ENCODE measurements around the gene USPL1.

The USPL1 gene

GRCh38 chr13:30698488-30699005, 80.8 kb downstream of the USPL1 start:
- no peak for DNase-seq

- DNase-seq = no peak
Observed at GRCh38 chr13:30700364-30700763, 82.6 kb downstream of the USPL1 start.

- DNase-seq = no peak
Observed at GRCh38 chr13:30702006-30702405, 84.3 kb downstream of the USPL1 start.

GRCh38 chr13:30704596-30704995, 86.9 kb downstream of the USPL1 start:
- no peak for DNase-seq

GRCh38 chr13:30705680-30706079, 88.0 kb downstream of the USPL1 start:
- DNase-seq = no peak

GRCh38 chr13:30708541-30708940, 90.8 kb downstream of the USPL1 start:
- no peak for DNase-seq

All from stimulated activated CD4-positive, alpha-beta T cell treated with anti-CD3 and anti-CD28 coated beads, Interleukin-1b, Interleukin-23, amount 100 ng/mL, for 48 hours (primary cell).